Activated CD4-positive, alpha-beta T cell treated with anti-CD3 and anti-CD28 coated beads for 24 hours (primary cell): Measurements from ENCODE around the gene MAPKAPK2.
"Not testable (repeated sequence)": the region's sequence is repeated elsewhere in the genome, so short reads cannot be mapped to it uniquely, and the experiment has no call there.

ENCODE experiments used
- DNase-seq, 2 donors: peaks; one replicate each; pipeline ENCODE4 v3.0.0-alpha.2; 2020; ENCODE audit warnings: low read depth in 2 of 2

MAPKAPK2 gene

GRCh38 chr1:206742719-206743383, 58.1 kb downstream of the MAPKAPK2 start:
- no peak for DNase-seq

- no peak for DNase-seq
These were observed 60.0 kb downstream of the MAPKAPK2 start for GRCh38 chr1:206744683-206745082.

- no peak for DNase-seq
These were observed 60.6 kb downstream of the MAPKAPK2 start for GRCh38 chr1:206745301-206745700.

GRCh38 chr1:206748348-206749030, 63.8 kb downstream of the MAPKAPK2 start:
- no peak for DNase-seq

- no peak for DNase-seq
These were observed 67.2 kb downstream of the MAPKAPK2 start for GRCh38 chr1:206751891-206752290.

GRCh38 chr1:206752481-206752880, 67.8 kb downstream of the MAPKAPK2 start:
- DNase-seq: no peak

- DNase-seq: no peak
These were observed 68.4 kb downstream of the MAPKAPK2 start for GRCh38 chr1:206753141-206753540.

GRCh38 chr1:206754011-206754410, 69.3 kb downstream of the MAPKAPK2 start:
- DNase-seq: no peak

- no peak for DNase-seq
These were observed 73.0 kb downstream of the MAPKAPK2 start for GRCh38 chr1:206757524-206758266.

- DNase-seq: no peak
These were observed 75.9 kb downstream of the MAPKAPK2 start for GRCh38 chr1:206760590-206760989.

- no peak for DNase-seq
These were observed 76.6 kb downstream of the MAPKAPK2 start for GRCh38 chr1:206761159-206761768.

- DNase-seq: not testable (repeated sequence)
These were observed 78.1 kb downstream of the MAPKAPK2 start for GRCh38 chr1:206762741-206763364.

- not testable (repeated sequence) for DNase-seq
These were observed 81.1 kb downstream of the MAPKAPK2 start for GRCh38 chr1:206765771-206766170.

- peak; percentile 29 to 42 for DNase-seq
These were observed 81.6 kb downstream of the MAPKAPK2 start for GRCh38 chr1:206766251-206766856.

- DNase-seq: no peak
These were observed 84.0 kb downstream of the MAPKAPK2 start for GRCh38 chr1:206768472-206769303.

- peak in 1 of 2 donors; percentile 41 for DNase-seq
These were observed 84.6 kb downstream of the MAPKAPK2 start for GRCh38 chr1:206769304-206769731.

GRCh38 chr1:206770531-206771337, 86.0 kb downstream of the MAPKAPK2 start, which contains the start of gene IL19:
Gene IL19, plus strand, starts transcription at chr1:206770773. Its CDS starts 65,890 bp downstream, at chr1:206836663.
- DNase-seq: no peak

GRCh38 chr1:206771338-206771692, 86.6 kb downstream of the MAPKAPK2 start:
- DNase-seq: no peak

GRCh38 chr1:206772243-206772937, 87.7 kb downstream of the MAPKAPK2 start, which contains the start of gene IL10:
Gene IL10, minus strand, starts transcription at chr1:206772494. Its CDS starts 59 bp downstream, at chr1:206772435.
- DNase-seq: no peak
